Trophoblast cell (in vitro differentiated cells and primary cell): ENCODE measurements around the gene DNAL1.

Experiments used
- DNase-seq, 2 donors: peaks; one replicate each; pipeline ENCODE4 v3.0.0-alpha.2; 2016
- H2AFZ ChIP-seq: 2 replicates; pipeline ENCODE4 v1.6.1; 2013; ENCODE audit warnings: low read length, moderate library complexity, mild to moderate bottlenecking; ENCODE audit not compliant: insufficient read depth, poor library complexity
- H2AK5ac ChIP-seq: 2 replicates; pipeline ENCODE4 v1.6.1; 2013; ENCODE audit warnings: mild to moderate bottlenecking, low read length
- H2BK120ac ChIP-seq: 2 replicates; pipeline ENCODE4 v1.6.1; 2013; ENCODE audit warnings: low read length, mild to moderate bottlenecking, moderate library complexity; ENCODE audit not compliant: insufficient read depth, poor library complexity
- H2BK12ac ChIP-seq: 2 replicates; pipeline ENCODE4 v1.6.1; 2013; ENCODE audit warnings: mild to moderate bottlenecking, low read length, moderate library complexity
- H2BK5ac ChIP-seq: 2 replicates; pipeline ENCODE4 v1.6.1; 2013; ENCODE audit warnings: low read length, low read depth, moderate library complexity, mild to moderate bottlenecking; ENCODE audit not compliant: poor library complexity
- H3K14ac ChIP-seq: 2 replicates; pipeline ENCODE4 v1.6.1; 2013; ENCODE audit warnings: mild to moderate bottlenecking, low read length
- H3K18ac ChIP-seq: 2 replicates; pipeline ENCODE4 v1.6.1; 2013; ENCODE audit warnings: mild to moderate bottlenecking, low read length
- H3K23ac ChIP-seq: 2 replicates; pipeline ENCODE4 v1.6.1; 2013; ENCODE audit warnings: low read length
- H3K27ac ChIP-seq: 2 replicates; pipeline ENCODE4 v1.5.1; 2013; ENCODE audit warnings: low read depth, mild to moderate bottlenecking, inconsistent platforms, low read length, moderate library complexity
- H3K27me3 ChIP-seq: 2 replicates; pipeline ENCODE4 v1.6.1; 2013; ENCODE audit warnings: inconsistent platforms, mild to moderate bottlenecking, low read length, moderate library complexity; ENCODE audit not compliant: insufficient read depth
- H3K36me3 ChIP-seq, 2 experiments: 1 replicate in 1 of 2; 2 replicates in 1 of 2; pipeline ENCODE4 v1.6.1; 2013; ENCODE audit warnings: low read length in 2 of 2, mild to moderate bottlenecking in 2 of 2, moderate library complexity in 1 of 2; ENCODE audit not compliant: insufficient read depth in 2 of 2, control insufficient read depth in 1 of 2
- H3K4ac ChIP-seq: 2 replicates; pipeline ENCODE4 v1.6.1; 2013; ENCODE audit warnings: low read depth, mild to moderate bottlenecking, low read length, moderate library complexity
- H3K4me1 ChIP-seq, 2 experiments: 1 replicate in 1 of 2; 2 replicates in 1 of 2; pipeline ENCODE4 v1.6.1; 2013; ENCODE audit warnings: low read length in 2 of 2, mild to moderate bottlenecking in 2 of 2, moderate library complexity in 1 of 2; ENCODE audit not compliant: insufficient read depth in 2 of 2, control insufficient read depth in 1 of 2
- H3K4me2 ChIP-seq: 2 replicates; pipeline ENCODE4 v1.6.1; 2013; ENCODE audit warnings: inconsistent platforms, mild to moderate bottlenecking, low read length, moderate library complexity
- H3K4me3 ChIP-seq: 2 replicates; pipeline ENCODE4 v1.5.1; 2013; ENCODE audit warnings: mild to moderate bottlenecking, low read depth, low read length, inconsistent platforms
- H3K79me1 ChIP-seq: one replicate; pipeline ENCODE4 v1.6.1; 2013; ENCODE audit warnings: low read length
- H3K79me2 ChIP-seq: 2 replicates; pipeline ENCODE4 v1.6.1; 2013; ENCODE audit warnings: low read length, mild to moderate bottlenecking; ENCODE audit not compliant: control insufficient read depth, insufficient read depth, poor library complexity
- H3K9ac ChIP-seq: 2 replicates; pipeline ENCODE4 v1.6.1; 2013; ENCODE audit warnings: mild to moderate bottlenecking, low read length
- H3K9me3 ChIP-seq: 2 replicates; pipeline ENCODE4 v1.6.1; 2013; ENCODE audit warnings: low read depth, mild to moderate bottlenecking, control low read depth, inconsistent platforms, low read length; ENCODE audit not compliant: insufficient read depth
- H4K12ac ChIP-seq: 2 replicates; pipeline ENCODE4 v1.6.1; 2013; ENCODE audit warnings: low read depth, mild to moderate bottlenecking, low read length, moderate library complexity
- H4K8ac ChIP-seq: 2 replicates; pipeline ENCODE4 v1.6.1; 2013; ENCODE audit warnings: low read depth, mild to moderate bottlenecking, low read length, moderate library complexity
- H4K91ac ChIP-seq: one replicate; pipeline ENCODE4 v1.6.1; 2013; ENCODE audit warnings: low read depth, mild to moderate bottlenecking, low read length, moderate library complexity
- WGBS: extraction: QIAGEN DNeasy Blood & Tissue Kit; methylation state at CpG from one replicate; pipeline ENCODE4 v1.1.7; 2013; ENCODE audit warnings: missing lambda C conversion rate; ENCODE audit not compliant: insufficient read length, insufficient coverage; ENCODE audit errors: extremely low coverage; 5-methylcytosine and 5-hydroxymethylcytosine counted together

DNAL1 gene

DNA sequence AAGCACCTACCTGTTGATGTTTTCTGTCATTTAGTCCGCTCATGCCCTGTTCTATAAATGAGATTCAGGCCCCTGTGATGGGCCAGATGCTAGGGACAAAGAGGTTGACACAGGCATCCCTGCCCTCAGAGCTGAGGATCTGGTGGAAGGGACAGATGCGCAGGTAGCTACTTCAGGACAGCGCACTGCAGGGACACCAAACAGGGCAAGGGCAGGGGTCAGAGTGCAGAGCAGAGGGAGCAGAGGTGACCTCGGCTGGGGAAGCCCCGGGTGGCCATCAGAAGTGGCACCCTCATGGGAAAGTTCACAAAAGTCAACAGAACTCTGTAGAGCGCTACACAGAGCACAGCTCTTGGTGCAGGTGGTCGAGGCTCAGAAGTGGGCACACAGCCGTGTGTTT lies 75.0 kb downstream of the DNAL1 start:
- no peak overlapping the region for H2AFZ ChIP-seq
- no peak for DNase-seq
- no peak overlapping the region for H4K8ac ChIP-seq
- no peaks in the 10 kb centered on the region for H3K79me1 ChIP-seq
- H3K14ac ChIP-seq, result no peak overlapping the region
- H3K27me3 ChIP-seq, result no peaks in the 10 kb centered on the region
- H3K36me3 ChIP-seq, result peaks cover 49 to 65% of the 10 kb centered on the region in 2 experiments
- H3K4me3 ChIP-seq, result no peak overlapping the region
- H3K4me1 ChIP-seq, result peaks cover 2 to 3% of the 10 kb centered on the region in 2 experiments
- no CpG with 5 or more reads among the region's 8 CpGs for WGBS
- H2BK5ac ChIP-seq, result no peak overlapping the region
- no peaks in the 10 kb centered on the region for H3K79me2 ChIP-seq
- no peak overlapping the region for H3K23ac ChIP-seq
- H3K9ac ChIP-seq, result no peak overlapping the region
- H2BK12ac ChIP-seq, result no peak overlapping the region
- H4K12ac ChIP-seq, result no peak overlapping the region
- no peak overlapping the region for H2AK5ac ChIP-seq
- H3K9me3 ChIP-seq, result peaks cover 2% of the 10 kb centered on the region
- no peak overlapping the region for H4K91ac ChIP-seq
- H3K27ac ChIP-seq, result no peak overlapping the region
- H3K4ac ChIP-seq, result no peak overlapping the region
- no peak overlapping the region for H3K4me2 ChIP-seq
- no peak overlapping the region for H2BK120ac ChIP-seq
- H3K18ac ChIP-seq, result no peak overlapping the region

DNA sequence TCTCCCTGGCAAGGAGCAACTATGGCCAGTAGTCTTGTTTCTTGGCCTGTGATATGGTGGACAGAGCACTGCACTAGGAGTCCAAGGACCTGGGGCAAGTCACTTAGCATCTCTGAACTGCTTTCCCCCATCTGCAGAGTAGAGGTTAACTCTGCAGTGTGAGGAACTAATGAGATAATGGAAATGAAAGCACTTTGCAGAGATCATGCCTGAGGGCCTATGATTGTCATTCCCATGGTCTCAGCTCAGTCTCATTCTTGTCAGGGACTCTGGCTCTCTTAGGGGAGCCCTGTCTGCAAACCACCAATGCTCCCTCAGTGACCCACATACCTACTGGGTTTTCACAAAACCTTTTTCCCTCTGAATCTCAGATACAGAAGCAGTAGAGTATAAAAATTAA lies 75.8 kb downstream of the DNAL1 start:
- H2AK5ac ChIP-seq, result no peak overlapping the region
- H4K8ac ChIP-seq, result no peak overlapping the region
- H3K36me3 ChIP-seq, result peaks cover 57 to 72% of the 10 kb centered on the region in 2 experiments
- no peak overlapping the region for H3K18ac ChIP-seq
- DNase-seq, result no peak
- no peak overlapping the region for H4K12ac ChIP-seq
- no peak overlapping the region for H3K27ac ChIP-seq
- H3K4ac ChIP-seq, result no peak overlapping the region
- H2AFZ ChIP-seq, result no peak overlapping the region
- H3K9me3 ChIP-seq, result peaks cover 2% of the 10 kb centered on the region
- no peak overlapping the region for H2BK12ac ChIP-seq
- no peaks in the 10 kb centered on the region for H3K79me2 ChIP-seq
- no peak overlapping the region for H3K4me3 ChIP-seq
- no peak overlapping the region for H2BK120ac ChIP-seq
- no peak overlapping the region for H2BK5ac ChIP-seq
- no peak overlapping the region for H4K91ac ChIP-seq
- peaks cover 2 to 3% of the 10 kb centered on the region in 2 experiments for H3K4me1 ChIP-seq
- no peak overlapping the region for H3K23ac ChIP-seq
- H3K79me1 ChIP-seq, result no peaks in the 10 kb centered on the region
- no peak overlapping the region for H3K14ac ChIP-seq
- H3K9ac ChIP-seq, result no peak overlapping the region
- no peaks in the 10 kb centered on the region for H3K27me3 ChIP-seq
- H3K4me2 ChIP-seq, result no peak overlapping the region

DNA sequence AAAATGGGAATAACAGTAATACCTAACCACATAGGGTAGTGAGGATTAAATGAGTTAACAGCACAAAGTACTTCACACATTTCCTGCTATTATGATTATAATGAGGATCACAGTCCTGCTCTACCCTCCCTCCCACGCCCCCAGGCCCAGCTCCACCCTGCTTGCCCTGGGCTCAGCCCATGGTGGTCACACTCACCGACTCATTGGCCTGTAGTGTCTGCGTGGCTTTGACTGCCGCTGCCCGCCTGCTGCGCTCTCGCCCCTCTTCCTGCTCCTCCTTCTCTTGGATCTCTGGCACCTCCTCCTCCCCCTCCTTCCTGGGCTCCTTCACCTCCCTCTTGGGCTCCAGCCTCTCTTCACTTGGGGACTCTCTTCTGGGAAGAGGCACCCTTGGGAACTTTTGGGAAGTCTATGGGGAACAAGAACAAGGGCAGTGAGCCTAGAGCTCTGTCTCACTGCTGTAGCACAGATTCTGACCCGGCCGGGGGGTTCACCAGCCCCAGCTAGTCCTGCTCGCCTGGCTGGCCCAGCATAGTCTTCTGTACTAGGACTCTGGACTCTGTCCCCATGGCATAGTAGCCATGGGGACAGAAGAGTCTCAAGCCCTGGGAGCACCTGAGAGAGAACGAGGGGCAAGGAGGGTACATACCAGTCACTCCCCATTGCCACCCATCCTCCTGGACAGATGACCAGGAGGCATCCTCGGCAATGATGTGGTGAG lies 76.5 kb downstream of the DNAL1 start:
- Histone ChIP-seq H3K27ac (no peak overlapping the region), H2AK5ac (no peak overlapping the region), H2AFZ (no peak overlapping the region), H4K12ac (no peak overlapping the region), H3K36me3 (peaks cover 63 to 76% of the 10 kb centered on the region in 2 experiments), H3K9ac (no peak overlapping the region), H3K4me3 (no peak overlapping the region), H2BK12ac (no peak overlapping the region), H3K23ac (no peak overlapping the region), H3K27me3 (no peaks in the 10 kb centered on the region), H3K9me3 (peaks cover 2% of the 10 kb centered on the region), H3K18ac (no peak overlapping the region), H3K79me2 (no peaks in the 10 kb centered on the region), H3K14ac (no peak overlapping the region), H2BK5ac (no peak overlapping the region), H4K8ac (no peak overlapping the region), H3K4ac (no peak overlapping the region), H3K4me1 (peaks cover 2 to 3% of the 10 kb centered on the region in 2 experiments), H4K91ac (no peak overlapping the region), H3K79me1 (no peaks in the 10 kb centered on the region), H3K4me2 (no peak overlapping the region), H2BK120ac (no peak overlapping the region)
- no CpG with 5 or more reads among the region's 12 CpGs for WGBS
- DNase-seq, result no peak

DNA sequence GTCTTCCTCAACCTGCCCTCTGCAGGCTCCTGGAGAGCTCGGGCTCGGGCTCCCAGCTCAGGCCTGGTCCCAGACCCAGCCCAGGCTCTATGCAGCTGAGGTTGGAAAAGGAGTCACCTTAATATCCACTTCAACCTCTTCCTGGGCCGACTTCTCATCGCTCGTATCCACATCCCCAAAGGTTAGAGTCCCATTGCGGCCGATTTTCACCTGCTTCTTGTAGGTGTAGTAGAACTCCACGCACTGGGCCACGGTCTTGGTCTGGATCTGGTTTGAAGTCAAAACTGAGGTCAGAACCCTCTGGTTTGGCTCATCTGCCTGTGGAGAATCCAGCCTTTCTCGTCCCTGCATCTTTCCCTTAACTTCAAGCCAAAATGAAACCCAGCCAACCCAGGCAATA lies 77.8 kb downstream of the DNAL1 start:
- Histone ChIP-seq H3K9ac (no peak overlapping the region), H2AK5ac (no peak overlapping the region), H2BK5ac (no peak overlapping the region), H3K9me3 (peaks cover 2% of the 10 kb centered on the region), H3K4me3 (no peak overlapping the region), H3K14ac (no peak overlapping the region), H2AFZ (no peak overlapping the region), H3K4me1 (peaks cover 2 to 3% of the 10 kb centered on the region in 2 experiments), H3K36me3 (peaks cover 73 to 85% of the 10 kb centered on the region in 2 experiments), H4K12ac (peak overlapping the region; percentile 45), H4K91ac (no peak overlapping the region), H3K27me3 (no peaks in the 10 kb centered on the region), H3K18ac (no peak overlapping the region), H3K4me2 (no peak overlapping the region), H3K27ac (no peak overlapping the region), H2BK120ac (no peak overlapping the region), H3K23ac (no peak overlapping the region), H2BK12ac (no peak overlapping the region), H3K4ac (no peak overlapping the region), H3K79me2 (no peaks in the 10 kb centered on the region), H4K8ac (no peak overlapping the region), H3K79me1 (no peaks in the 10 kb centered on the region)
- no peak for DNase-seq
- WGBS, result no CpG with 5 or more reads among the region's 10 CpGs
